H1 (cell line): Measurements from ENCODE around the gene SKAP1. TPM values are rescaled to one million over a fixed set of nuclear protein-coding genes. Genes with fewer than 3 reads are reported as not detected.

ENCODE experiments used
- CHD7 ChIP-seq: fragments of 300-600 bp; sonication (generic); IDR thresholded peaks from 2 replicates; pipeline ENCODE4 v1.7.1; 2012; ENCODE audit warnings: low read length, moderate library complexity, mild to moderate bottlenecking, inconsistent platforms; ENCODE audit not compliant: insufficient replicate concordance
- EP300 ChIP-seq, 2 experiments: IDR thresholded peaks; 1 replicate in 1 of 2; 2 replicates in 1 of 2; pipeline ENCODE4 v1.6.1; 2011 to 2012; ENCODE audit warnings: low read depth in 2 of 2, low read length in 2 of 2, mild to moderate bottlenecking in 2 of 2, borderline replicate concordance in 1 of 2, inconsistent platforms in 1 of 2, moderate library complexity in 1 of 2
- GABPA ChIP-seq: IDR thresholded peaks from 2 replicates; pipeline ENCODE4 v1.6.1; 2011; ENCODE audit warnings: mild to moderate bottlenecking, low read length, moderate library complexity, borderline replicate concordance; ENCODE audit not compliant: insufficient read depth
- PHF8 ChIP-seq: fragments of 200-600 bp; sonication (generic); conservative IDR thresholded peaks from 2 replicates; pipeline ENCODE4 v1.7.1; 2012; ENCODE audit warnings: low read depth, mild to moderate bottlenecking, inconsistent platforms, low read length, moderate library complexity
- polyA plus RNA-seq, 7 experiments: library from polyadenylated mRNA; depleted of rRNA in 3 of 7; stranded (reverse) in 5 of 7; unstranded in 2 of 7; fragments of >200 nt in 5 of 7; fragments of 200-250 nt in 2 of 7; gene quantifications; 1 replicate in 5 of 7; 2 replicates in 1 of 7; 4 replicates in 1 of 7; pipeline versions ENCODE4 v1.2.1 to v1.2.3, GENCODE V29; 2011 to 2013; ENCODE audit warnings: missing spikeins in 2 of 7, mixed read lengths in 2 of 7
- total RNA-seq: library from RNA; stranded (reverse); fragmentation: NEBNext Ultra II Directional; extraction: Animal tissue kit (Norgen Biotek cat#: 25700); gene quantifications from 2 replicates; pipeline ENCODE4 v1.2.1, GENCODE V29; 2021

SKAP1 gene
- total and polyA plus RNA-seq, 2 of the 8 experiments (the other 6 are each of a cell fraction or from before 2014, with no cell fraction given): not detected

- TF ChIP-seq CHD7 (no peak), GABPA (no peak), PHF8 (no peak), EP300 (IDR thresholded peaks at IDR 0.05; ENCODE audit: borderline replicate concordance in 1 of 2, low read depth in 2 of 2, low read length in 2 of 2) (no peak)
- TF ChIP-seq, all 59 proteins: peak for 0
These were observed 188.9 kb downstream of the SKAP1 start (continued) for GRCh38 chr17:48241131-48241591.
